SK-N-SH (cell line): ENCODE results near the gene ARL6IP4. TPM values are rescaled to one million over a fixed set of nuclear protein-coding genes. Genes with fewer than 3 reads are reported as not detected.

Experiments
- CTCF ChIA-PET: fragments of 300-600, 350-600 bp; formaldehyde crosslinking; extraction: SDS; loops from one replicate; lab custom pipeline; 2021; lab: Yijun Ruan, JAX
- POLR2A ChIA-PET: fragments of 350-600 bp; sonication (Branson Sonifier 250); formaldehyde crosslinking; extraction: SDS; loops from one replicate; lab custom pipeline; 2020; ENCODE audit warnings: antibody characterized with exemption, inconsistent platforms; lab: Yijun Ruan, JAX
- DNase-seq: peaks from one replicate; pipeline ENCODE4 v3.0.0; 2012
- H2AFZ ChIP-seq: fragments of 200-600 bp; sonication (generic); 2 replicates; pipeline ENCODE4 v1.8.1; 2016; ENCODE audit warnings: antibody characterized with exemption, mild to moderate bottlenecking, low read depth
- H3F3A ChIP-seq: fragments of 200-600 bp; sonication (generic); replicated peaks from 2 replicates; pipeline ENCODE3; 2016; ENCODE audit warnings: antibody characterized with exemption, mild to moderate bottlenecking; ENCODE audit not compliant: insufficient read depth
- H3K27ac ChIP-seq, 2 experiments: fragments of 200-500 bp in 1 of 2; fragments of 200-600 bp in 1 of 2; sonication (Bioruptor generic) in 1 of 2; sonication (generic), shearing (Covaris generic) in 1 of 2; 2 replicates each; pipeline versions ENCODE4 v1.5.1 to v1.6.1; 2014 to 2016; ENCODE audit warnings: low read depth in 2 of 2, inconsistent platforms in 1 of 2, low read length in 1 of 2, mild to moderate bottlenecking in 1 of 2, mixed read lengths in 1 of 2
- H3K27me3 ChIP-seq: fragments of 200-600 bp; sonication (generic), shearing (Covaris generic); 2 replicates; pipeline ENCODE4 v1.6.1; 2016; ENCODE audit warnings: mixed run types; ENCODE audit not compliant: insufficient read depth
- H3K36me3 ChIP-seq, 2 experiments: fragments of 200-500 bp in 1 of 2; fragments of 200-600 bp in 1 of 2; sonication (Bioruptor generic) in 1 of 2; sonication (generic) in 1 of 2; replicated peaks in 1 of 2; 2 replicates each; pipeline versions ENCODE3 to v1.5.1; 2014 to 2016; ENCODE audit warnings: low read length in 1 of 2, mild to moderate bottlenecking in 1 of 2; ENCODE audit not compliant: insufficient read depth in 2 of 2, control insufficient read depth in 1 of 2
- H3K4me1 ChIP-seq, 2 experiments: fragments of 200-500 bp in 1 of 2; fragments of 200-600 bp in 1 of 2; sonication (Bioruptor generic) in 1 of 2; sonication (generic), shearing (Covaris generic) in 1 of 2; 2 replicates each; pipeline versions ENCODE4 v1.5.1 to v1.6.1; 2014 to 2016; ENCODE audit warnings: low read depth in 1 of 2, low read length in 1 of 2, mixed run types in 1 of 2; ENCODE audit not compliant: insufficient read depth in 2 of 2, control insufficient read depth in 1 of 2
- H3K4me2 ChIP-seq: fragments of 200-600 bp; sonication (generic), shearing (Covaris generic); 2 replicates; pipeline ENCODE4 v1.6.1; 2017; ENCODE audit warnings: mixed run types
- H3K4me3 ChIP-seq, 2 experiments: fragments of 200-500 bp in 1 of 2; fragments of 200-600 bp in 1 of 2; sonication (Bioruptor generic) in 1 of 2; sonication (generic), shearing (Covaris generic) in 1 of 2; 2 replicates each; pipeline versions ENCODE4 v1.5.1 to v1.8.1; 2014 to 2016; ENCODE audit warnings: low read depth in 2 of 2, inconsistent platforms in 1 of 2, low read length in 1 of 2, mild to moderate bottlenecking in 1 of 2, mixed read lengths in 1 of 2, moderate library complexity in 1 of 2
- H3K79me2 ChIP-seq: fragments of 200-600 bp; sonication (generic); 2 replicates; pipeline ENCODE4 v1.8.1; 2017; ENCODE audit warnings: mild to moderate bottlenecking; ENCODE audit not compliant: insufficient read depth
- H3K9ac ChIP-seq: fragments of 200-600 bp; sonication (generic); 2 replicates; pipeline ENCODE4 v1.6.1; 2017; ENCODE audit warnings: mixed run types
- H3K9me2 ChIP-seq: fragments of 200-600 bp; sonication (generic); 2 replicates; pipeline ENCODE4 v1.6.1; 2017; ENCODE audit warnings: mixed run types
- H3K9me3 ChIP-seq: fragments of 200-600 bp; sonication (generic); 2 replicates; pipeline ENCODE4 v1.6.1; 2017; ENCODE audit warnings: mixed run types, mild to moderate bottlenecking, moderate library complexity
- H4K20me1 ChIP-seq: fragments of 200-600 bp; sonication (generic); 2 replicates; pipeline ENCODE4 v1.6.1; 2017; ENCODE audit warnings: mild to moderate bottlenecking, mixed run types; ENCODE audit not compliant: insufficient read depth
- ELF1 ChIP-seq: IDR thresholded peaks from 2 replicates; pipeline ENCODE4 v1.4.0; 2012
- EZH2phosphoT487 ChIP-seq: fragments of 200-600 bp; sonication (generic); IDR thresholded peaks from 2 replicates; pipeline ENCODE4 v1.6.1; 2017; ENCODE audit warnings: low read depth, mixed run types, mild to moderate bottlenecking, antibody characterized with exemption, moderate library complexity, borderline replicate concordance
- FOSL2 ChIP-seq: IDR thresholded peaks from 2 replicates; pipeline ENCODE4 v1.4.0; 2012; ENCODE audit warnings: low read depth, mild to moderate bottlenecking, moderate library complexity, borderline replicate concordance
- FOXJ3 ChIP-seq: sonication (generic); formaldehyde crosslinking; IDR thresholded peaks from 2 replicates; pipeline ENCODE4 v1.5.1; 2020; ENCODE audit warnings: mild to moderate bottlenecking, missing genetic modification reagents
- GATA2 ChIP-seq: sonication (generic); formaldehyde crosslinking; IDR thresholded peaks from 2 replicates; pipeline ENCODE4 v1.5.0; 2020; ENCODE audit warnings: mild to moderate bottlenecking, missing genetic modification reagents
- JUND ChIP-seq: IDR thresholded peaks from 2 replicates; pipeline ENCODE4 v1.4.0; 2012
- MEF2A ChIP-seq: IDR thresholded peaks from 2 replicates; pipeline ENCODE4 v1.4.0; 2012; ENCODE audit warnings: low read depth, borderline replicate concordance
- NFIC ChIP-seq: IDR thresholded peaks from 2 replicates; pipeline ENCODE4 v1.4.0; 2012; ENCODE audit warnings: borderline replicate concordance
- POLR2AphosphoS5 ChIP-seq: IDR thresholded peaks from 2 replicates; pipeline ENCODE4 v1.6.1; 2012; ENCODE audit warnings: low read depth, low read length
- RCOR1 ChIP-seq: fragments of 150-350 bp; IDR thresholded peaks from 2 replicates; pipeline ENCODE4 v1.6.1; 2017; ENCODE audit warnings: antibody characterized with exemption, low read length
- RFX5 ChIP-seq: IDR thresholded peaks from 2 replicates; pipeline ENCODE4 v1.6.1; 2012; ENCODE audit warnings: mild to moderate bottlenecking, improper control_type of control experiment, low read length
- TAF1 ChIP-seq: IDR thresholded peaks from 2 replicates; pipeline ENCODE4 v1.6.1; 2012; ENCODE audit warnings: low read depth, mild to moderate bottlenecking, low read length, moderate library complexity, borderline replicate concordance
- TEAD4 ChIP-seq: IDR thresholded peaks from 2 replicates; pipeline ENCODE4 v1.4.0; 2012; ENCODE audit warnings: mild to moderate bottlenecking, borderline replicate concordance; ENCODE audit not compliant: insufficient read depth
- USF2 ChIP-seq: fragments of 150-350 bp; IDR thresholded peaks from 2 replicates; pipeline ENCODE4 v1.6.1; 2017; ENCODE audit warnings: antibody characterized with exemption, low read length, low read depth, borderline replicate concordance
- YY1 ChIP-seq: IDR thresholded peaks from 2 replicates; pipeline ENCODE4 v1.4.0; 2012; ENCODE audit warnings: low read depth, mild to moderate bottlenecking
- ZBTB33 ChIP-seq: IDR thresholded peaks from 2 replicates; pipeline ENCODE4 v1.4.0; 2012; ENCODE audit warnings: low read depth, borderline replicate concordance
- WGBS: methylation state at CpG from one replicate; pipeline ENCODE4 v1.1.6; 2017; ENCODE audit warnings: low lambda C conversion rate; 5-methylcytosine and 5-hydroxymethylcytosine counted together
- polyA plus RNA-seq, 3 experiments: library from polyadenylated mRNA; depleted of rRNA; stranded (reverse); fragments of >200 nt; gene quantifications; 2 replicates each; pipeline ENCODE4 v1.2.3, GENCODE V29; 2012
- TF ChIP-seq, protein P1 (sequence below): IDR thresholded peaks from 2 replicates; pipeline ENCODE4 v1.4.0; 2012; ENCODE audit warnings: low read depth
- TF ChIP-seq, protein P2 (sequence below): fragments of 150-350 bp; IDR thresholded peaks from 2 replicates; pipeline ENCODE4 v1.6.1; 2016; ENCODE audit warnings: mild to moderate bottlenecking, low read depth, low read length

Gene ARL6IP4
- polyA plus RNA-seq, 1 of the 3 experiments (the other 2 are of a cell fraction), result 370 TPM

DNA sequence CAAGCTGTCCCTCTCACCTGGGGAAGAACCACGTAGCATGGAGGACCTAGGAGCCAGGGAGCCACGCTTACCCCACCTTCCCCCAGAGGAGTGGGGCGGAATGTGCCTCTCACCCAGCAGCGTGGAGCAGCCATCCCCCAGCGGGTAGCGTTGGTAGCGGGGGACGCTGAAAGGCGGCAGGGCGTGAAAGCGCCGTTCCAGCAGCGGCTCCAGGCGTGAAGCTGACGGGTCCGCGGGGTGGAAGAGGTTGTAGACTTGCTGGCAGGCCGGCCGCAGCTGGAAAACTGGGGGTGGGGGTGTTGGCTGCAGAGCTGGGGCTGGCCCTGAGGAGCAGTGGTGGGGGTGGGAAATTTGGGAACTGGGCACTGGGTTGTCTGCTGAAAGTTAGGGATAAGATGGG, 11.9 kb downstream of the ARL6IP4 start:
- no peaks in the 10 kb centered on the region for H3K36me3 ChIP-seq
- no peaks in the 10 kb centered on the region for H3K9me2 ChIP-seq
- no peak for DNase-seq
- CTCF ChIA-PET, result interaction anchor here (1.3 kb wide), 1 partner anchor 10 kb away, joined by 3 read pairs; no protein-coding TSS in a partner anchor
- H3K79me2 ChIP-seq, result no peaks in the 10 kb centered on the region
- no peak overlapping the region for H3K4me2 ChIP-seq
- H3K9ac ChIP-seq, result no peak overlapping the region
- H2AFZ ChIP-seq, result no peak overlapping the region
- no peak overlapping the region for H3K4me3 ChIP-seq
- H3K27me3 ChIP-seq, result no peaks in the 10 kb centered on the region
- H3K27ac ChIP-seq, result no peak overlapping the region
- POLR2A ChIA-PET, result interaction anchor here (0.6 kb wide), 1 partner anchor 152 kb away, joined by 3 read pairs; no protein-coding TSS in a partner anchor
- H4K20me1 ChIP-seq, result no peaks in the 10 kb centered on the region
- H3K4me1 ChIP-seq, result peaks cover 0 to 4% of the 10 kb centered on the region in 2 experiments; a peak in 1 of 4 replicates
- no peaks in the 10 kb centered on the region for H3K9me3 ChIP-seq
- WGBS, result 95% methylated on average over 17 of the region's 19 CpGs
- TF ChIP-seq GATA2 (CRISPR knock-in tag) (no peak), ELF1 (no peak), TAF1 (no peak), POLR2AphosphoS5 (no peak), RCOR1 (no peak), FOXJ3 (CRISPR knock-in tag) (no peak), RFX5 (no peak), TEAD4 (no peak), YY1 (no peak), MEF2A (no peak), NFIC (no peak), JUND (no peak), USF2 (no peak), FOSL2 (no peak), ZBTB33 (no peak), EZH2phosphoT487 (no peak)
- TF ChIP-seq, protein P1, sequence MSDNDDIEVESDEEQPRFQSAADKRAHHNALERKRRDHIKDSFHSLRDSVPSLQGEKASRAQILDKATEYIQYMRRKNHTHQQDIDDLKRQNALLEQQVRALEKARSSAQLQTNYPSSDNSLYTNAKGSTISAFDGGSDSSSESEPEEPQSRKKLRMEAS, result no peak
- TF ChIP-seq, protein P2, sequence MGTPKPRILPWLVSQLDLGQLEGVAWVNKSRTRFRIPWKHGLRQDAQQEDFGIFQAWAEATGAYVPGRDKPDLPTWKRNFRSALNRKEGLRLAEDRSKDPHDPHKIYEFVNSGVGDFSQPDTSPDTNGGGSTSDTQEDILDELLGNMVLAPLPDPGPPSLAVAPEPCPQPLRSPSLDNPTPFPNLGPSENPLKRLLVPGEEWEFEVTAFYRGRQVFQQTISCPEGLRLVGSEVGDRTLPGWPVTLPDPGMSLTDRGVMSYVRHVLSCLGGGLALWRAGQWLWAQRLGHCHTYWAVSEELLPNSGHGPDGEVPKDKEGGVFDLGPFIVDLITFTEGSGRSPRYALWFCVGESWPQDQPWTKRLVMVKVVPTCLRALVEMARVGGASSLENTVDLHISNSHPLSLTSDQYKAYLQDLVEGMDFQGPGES, result no peak
- H3F3A ChIP-seq, result no peaks in the 10 kb centered on the region
